WI38 (cell line): ENCODE measurements around the gene ITGB1BP1.

Source experiments
- H3K4me3 ChIP-seq: 2 replicates; pipeline ENCODE4 v1.5.1; 2011; ENCODE audit warnings: low read depth, mild to moderate bottlenecking, control low read depth, low read length
- TF ChIP-seq, protein P1 (sequence below): IDR thresholded peaks from 2 replicates; pipeline ENCODE4 v1.5.1; 2012; ENCODE audit warnings: low read depth, mild to moderate bottlenecking, control low read depth, low read length

Gene ITGB1BP1

DNA sequence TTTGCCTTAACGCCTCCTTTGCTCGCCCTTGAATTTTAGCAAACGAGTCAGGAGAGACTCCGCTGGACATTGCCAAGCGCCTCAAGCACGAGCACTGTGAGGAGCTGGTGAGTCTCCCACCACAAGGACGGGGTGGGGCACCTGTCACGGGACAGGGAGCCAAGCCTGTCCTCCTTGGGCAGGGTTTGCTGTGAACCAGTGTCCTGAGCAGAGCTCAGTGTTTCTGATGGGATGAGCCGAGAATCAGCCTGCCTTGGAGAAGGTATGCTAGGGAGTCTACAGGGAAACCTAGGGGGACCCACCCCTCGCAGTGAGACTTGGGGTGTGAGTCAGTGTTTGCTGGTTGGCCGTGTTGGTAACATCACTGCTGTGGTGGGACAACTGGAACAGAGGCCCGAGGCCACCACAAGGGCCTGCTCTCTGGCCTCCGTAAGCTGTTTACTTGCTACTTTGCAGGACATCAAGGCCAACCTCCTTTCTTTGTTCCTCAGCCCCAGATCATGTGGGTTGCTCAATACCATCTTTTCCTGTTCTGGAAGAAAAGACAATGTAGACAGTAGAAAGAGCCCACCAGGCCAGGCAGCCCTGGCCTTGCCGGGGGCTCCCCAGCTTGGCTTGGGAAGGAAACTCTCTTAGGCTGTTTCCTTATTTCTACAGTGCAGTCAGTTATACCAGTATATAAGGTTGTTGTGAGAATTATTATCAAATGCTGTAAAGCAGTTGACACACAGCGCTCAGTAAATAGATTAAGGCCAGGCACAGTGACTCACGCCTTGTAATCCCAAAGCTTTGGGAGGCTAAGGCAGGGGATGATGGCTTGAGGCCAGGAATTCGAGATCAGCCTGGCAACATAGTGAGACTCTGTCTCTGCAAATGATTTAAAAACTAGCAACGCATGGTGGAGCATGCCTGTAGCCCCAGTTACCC lies 42.4 kb downstream of the ITGB1BP1 start:
- TF ChIP-seq, protein P1, sequence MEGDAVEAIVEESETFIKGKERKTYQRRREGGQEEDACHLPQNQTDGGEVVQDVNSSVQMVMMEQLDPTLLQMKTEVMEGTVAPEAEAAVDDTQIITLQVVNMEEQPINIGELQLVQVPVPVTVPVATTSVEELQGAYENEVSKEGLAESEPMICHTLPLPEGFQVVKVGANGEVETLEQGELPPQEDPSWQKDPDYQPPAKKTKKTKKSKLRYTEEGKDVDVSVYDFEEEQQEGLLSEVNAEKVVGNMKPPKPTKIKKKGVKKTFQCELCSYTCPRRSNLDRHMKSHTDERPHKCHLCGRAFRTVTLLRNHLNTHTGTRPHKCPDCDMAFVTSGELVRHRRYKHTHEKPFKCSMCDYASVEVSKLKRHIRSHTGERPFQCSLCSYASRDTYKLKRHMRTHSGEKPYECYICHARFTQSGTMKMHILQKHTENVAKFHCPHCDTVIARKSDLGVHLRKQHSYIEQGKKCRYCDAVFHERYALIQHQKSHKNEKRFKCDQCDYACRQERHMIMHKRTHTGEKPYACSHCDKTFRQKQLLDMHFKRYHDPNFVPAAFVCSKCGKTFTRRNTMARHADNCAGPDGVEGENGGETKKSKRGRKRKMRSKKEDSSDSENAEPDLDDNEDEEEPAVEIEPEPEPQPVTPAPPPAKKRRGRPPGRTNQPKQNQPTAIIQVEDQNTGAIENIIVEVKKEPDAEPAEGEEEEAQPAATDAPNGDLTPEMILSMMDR: no peak
- no peak overlapping the region for H3K4me3 ChIP-seq

DNA sequence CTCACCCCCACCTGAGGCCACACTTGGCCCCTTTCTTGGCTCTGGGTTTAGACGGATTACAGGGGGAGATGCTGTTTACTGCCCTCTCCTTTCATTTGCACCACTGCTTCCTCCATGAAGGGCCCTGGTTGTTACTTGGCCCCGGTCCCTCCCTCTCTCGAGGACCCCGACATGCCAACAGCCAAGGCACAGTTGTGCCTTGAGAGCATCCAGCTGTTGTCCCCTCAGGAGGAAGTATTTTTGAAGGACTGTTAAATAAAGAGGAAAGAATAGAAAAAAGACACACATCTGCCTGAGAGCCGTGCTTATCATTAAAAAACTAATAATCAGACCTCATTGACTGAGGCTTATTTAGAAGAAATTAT lies 44.0 kb downstream of the ITGB1BP1 start:
- H3K4me3 ChIP-seq: no peak overlapping the region
- TF ChIP-seq, protein P1: no peak

DNA sequence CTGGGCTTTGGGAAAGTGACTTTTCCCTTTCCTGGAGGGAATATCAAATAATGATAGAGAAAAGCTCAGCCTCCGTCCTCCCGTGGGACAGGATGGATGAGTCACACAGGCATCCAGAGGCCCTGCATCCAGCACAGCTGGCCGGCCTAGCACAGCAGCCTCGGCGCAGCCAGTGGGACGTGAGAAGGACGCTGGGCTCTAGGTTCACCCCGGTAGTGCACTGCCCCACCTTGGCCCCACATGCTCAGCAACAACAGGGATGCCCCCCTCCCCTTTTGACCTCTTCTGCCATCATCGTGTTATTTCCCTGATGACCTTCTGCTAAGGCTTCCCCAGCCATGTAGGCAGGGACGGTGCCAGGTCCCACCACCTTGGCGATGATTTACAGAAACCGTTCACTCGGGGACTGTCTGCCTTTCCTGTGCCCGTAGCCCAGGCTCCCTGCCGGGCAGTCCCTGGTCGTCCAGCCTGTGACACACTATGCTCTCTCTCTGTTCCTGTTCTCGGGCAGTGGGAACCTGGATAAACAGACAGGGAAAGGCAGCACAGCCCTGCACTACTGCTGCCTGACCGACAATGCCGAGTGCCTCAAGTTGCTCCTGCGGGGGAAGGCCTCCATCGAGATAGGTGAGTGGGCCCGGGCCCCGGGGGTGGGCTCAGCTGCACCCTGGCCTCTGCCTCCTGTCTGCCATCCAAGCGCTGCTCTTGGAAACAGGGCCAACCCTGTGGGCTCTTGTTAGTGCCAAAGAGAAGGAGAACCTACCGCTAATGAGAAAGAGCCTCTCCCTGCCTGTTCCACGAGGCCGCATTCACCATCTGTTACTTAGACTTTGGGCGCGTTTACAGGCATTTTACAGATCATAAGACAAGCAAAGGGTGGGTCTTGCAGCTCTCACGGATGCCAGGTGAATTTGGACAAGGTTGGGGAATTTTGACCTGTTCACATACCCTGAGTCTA lies 44.6 kb downstream of the ITGB1BP1 start:
- TF ChIP-seq, protein P1: no peak
- no peak overlapping the region for H3K4me3 ChIP-seq

DNA sequence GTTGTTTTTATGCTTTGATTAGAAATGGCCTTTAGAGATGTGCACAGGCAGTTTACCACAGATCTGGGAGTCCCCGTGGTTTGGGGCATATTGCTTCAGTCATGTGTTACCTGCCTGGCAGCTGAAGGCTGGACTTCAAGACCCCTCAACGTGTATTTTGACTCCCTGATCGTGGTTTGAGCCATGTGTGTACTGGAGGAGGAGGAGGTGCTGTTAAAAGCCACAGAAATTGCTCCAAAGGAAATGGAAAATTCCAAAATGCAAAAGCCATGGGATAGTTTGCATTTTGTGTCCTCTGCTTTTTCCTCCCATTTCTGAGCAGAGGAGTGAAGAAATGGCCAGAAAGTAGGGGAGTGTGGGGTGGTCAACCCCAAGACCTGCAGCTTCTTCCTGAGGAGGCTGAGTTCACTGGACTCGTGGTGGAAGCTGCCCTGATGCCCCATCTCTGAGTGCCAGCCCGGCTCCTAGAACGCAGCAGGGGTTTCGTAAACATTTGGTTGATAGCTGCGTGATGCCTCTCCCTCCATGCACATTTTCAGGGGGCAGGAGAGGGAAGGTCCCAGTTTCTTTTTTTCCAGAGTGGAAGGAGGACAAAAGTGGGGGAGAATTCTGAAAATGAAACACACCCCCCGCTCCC lies 45.7 kb downstream of the ITGB1BP1 start:
- TF ChIP-seq, protein P1: no peak
- H3K4me3 ChIP-seq: no peak overlapping the region

DNA sequence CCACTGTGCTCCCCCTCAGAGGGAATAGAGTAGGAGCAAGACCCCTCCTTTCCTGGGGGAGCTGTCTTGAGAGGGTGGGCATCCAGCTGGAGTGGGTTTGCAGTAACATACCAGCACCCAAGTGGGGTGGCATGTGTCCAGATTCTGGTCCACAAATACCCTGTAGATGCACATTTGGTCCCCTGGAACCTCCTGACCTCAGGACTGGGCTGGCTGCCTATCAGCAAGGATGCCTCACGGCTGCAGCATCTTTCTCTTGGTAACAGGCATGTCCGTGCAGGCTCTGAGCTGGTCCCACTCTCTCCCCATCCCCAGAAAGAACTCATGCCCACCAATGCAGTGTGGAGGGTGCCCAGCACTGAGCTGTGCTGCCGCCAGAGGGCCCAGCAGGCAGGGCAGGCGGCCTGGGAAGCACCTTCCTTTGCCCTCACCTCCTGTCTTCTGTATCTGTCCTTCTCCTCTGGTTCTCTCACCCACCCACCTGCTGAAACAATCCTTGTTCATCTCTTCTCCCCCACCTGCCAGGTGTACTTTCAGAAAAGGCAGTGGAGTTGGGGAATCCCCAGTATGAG lies 47.4 kb downstream of the ITGB1BP1 start:
- TF ChIP-seq, protein P1: no peak

DNA sequence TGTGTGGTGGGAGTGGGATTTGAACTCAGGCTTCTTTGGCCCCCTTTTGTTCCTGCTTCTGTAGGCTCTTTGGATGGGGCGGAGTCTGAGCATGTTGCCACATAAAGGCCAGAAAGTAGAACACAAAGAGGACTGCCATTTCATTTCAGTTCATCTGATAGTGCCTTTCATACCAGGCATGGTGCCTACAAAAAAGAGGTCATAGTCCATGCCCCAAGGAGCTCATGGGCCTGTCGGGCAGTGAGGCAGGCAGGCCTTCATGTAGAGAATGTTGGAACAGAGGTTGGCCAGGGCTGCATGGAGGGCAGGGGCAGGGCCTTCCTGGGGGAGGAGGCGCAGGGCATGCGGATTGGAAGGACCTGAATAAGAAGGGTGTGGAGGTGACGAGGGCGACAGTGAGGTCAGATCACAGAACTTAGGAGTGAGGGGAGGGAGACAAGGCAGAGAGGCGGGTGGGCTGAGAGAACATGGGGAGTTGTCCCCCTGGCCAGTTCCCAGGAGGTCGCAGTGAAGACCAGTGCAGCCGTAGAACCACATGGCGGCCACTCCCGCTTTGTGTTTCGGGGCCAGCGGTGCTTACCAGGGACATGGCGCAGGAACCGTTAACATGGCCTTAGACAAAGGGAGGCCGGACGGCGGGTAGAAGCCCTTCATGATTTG lies 49.1 kb downstream of the ITGB1BP1 start:
- TF ChIP-seq, protein P1: no peak
- no peak overlapping the region for H3K4me3 ChIP-seq

More for the DNA sequence above, 47.4 kb downstream of the ITGB1BP1 start:
- no peak overlapping the region for H3K4me3 ChIP-seq
